HG03469 (cell line): ENCODE results near the gene CFAP97D2.
"Not testable (repeated sequence)": the region's sequence is repeated elsewhere in the genome, so short reads cannot be mapped to it uniquely, and the experiment has no call there.

ENCODE experiments used
- ATAC-seq: cut with Tn5 transposase; IDR thresholded peaks from one replicate; pipeline ENCODE4 v1.9.1; 2021; ENCODE audit warnings: mild to moderate bottlenecking, moderate library complexity, moderate number of reproducible peaks; ENCODE audit not compliant: unreplicated experiment

Gene CFAP97D2

GRCh38 chr13:114157869-114158495 is 21.1 kb upstream of the CFAP97D2 start:
- ATAC-seq, result no peak

GRCh38 chr13:114158869-114159666 is 20.0 kb upstream of the CFAP97D2 start:
- ATAC-seq, result not testable (repeated sequence)

GRCh38 chr13:114161028-114161556 is 18.0 kb upstream of the CFAP97D2 start:
- no peak for ATAC-seq

- no peak for ATAC-seq
Observed at GRCh38 chr13:114161644-114162532, 17.2 kb upstream of the CFAP97D2 start.

- ATAC-seq, result no peak
Observed at GRCh38 chr13:114162533-114162922, 16.5 kb upstream of the CFAP97D2 start.

GRCh38 chr13:114164053-114164452 is 15.0 kb upstream of the CFAP97D2 start:
- ATAC-seq, result no peak

- ATAC-seq, result no peak
Observed at GRCh38 chr13:114164681-114165429, 14.2 kb upstream of the CFAP97D2 start.

GRCh38 chr13:114166381-114167131 is 12.5 kb upstream of the CFAP97D2 start:
- no peak for ATAC-seq

GRCh38 chr13:114167426-114167825 is 11.6 kb upstream of the CFAP97D2 start:
- ATAC-seq, result no peak

GRCh38 chr13:114167885-114168284 is 11.2 kb upstream of the CFAP97D2 start:
- ATAC-seq, result no peak

GRCh38 chr13:114173272-114173671 is 5.8 kb upstream of the CFAP97D2 start:
- ATAC-seq, result no peak

- no peak for ATAC-seq
Observed at GRCh38 chr13:114173745-114174144, 5.3 kb upstream of the CFAP97D2 start.

GRCh38 chr13:114174529-114174961 is 4.5 kb upstream of the CFAP97D2 start:
- no peak for ATAC-seq

GRCh38 chr13:114176359-114176902 is 2.6 kb upstream of the CFAP97D2 start:
- ATAC-seq, result not testable (repeated sequence)

GRCh38 chr13:114177245-114178010 is 1.6 kb upstream of the CFAP97D2 start:
- ATAC-seq, result no peak

GRCh38 chr13:114185182-114185971 is 6.3 kb downstream of the CFAP97D2 start:
- no peak for ATAC-seq

GRCh38 chr13:114194853-114195252 is 15.8 kb downstream of the CFAP97D2 start:
- ATAC-seq, result no peak

GRCh38 chr13:114196629-114197028 is 17.6 kb downstream of the CFAP97D2 start:
- no peak for ATAC-seq
